ACHN (cell line): ENCODE data around the gene SCO2.
"Not testable (repeated sequence)": the region's sequence is repeated elsewhere in the genome, so short reads cannot be mapped to it uniquely, and the experiment has no call there.

Source experiments
- DNase-seq: peaks from one replicate; pipeline ENCODE4 v3.0.0-alpha.2; 2015
- in situ Hi-C: cut with HindIII; loops from 2 replicates; pipeline ENCODE4 v1.10.0; 2017; ENCODE audit warnings: low sequenced_read_pairs, low pct_ligation_motif_present, low pct_unique_long_range_greater_than_20kb

SCO2 gene

GRCh38 chr22:50523806-50524675 lies 1.4 kb downstream of the SCO2 start:
- in situ Hi-C loops = no loop called here

DNA sequence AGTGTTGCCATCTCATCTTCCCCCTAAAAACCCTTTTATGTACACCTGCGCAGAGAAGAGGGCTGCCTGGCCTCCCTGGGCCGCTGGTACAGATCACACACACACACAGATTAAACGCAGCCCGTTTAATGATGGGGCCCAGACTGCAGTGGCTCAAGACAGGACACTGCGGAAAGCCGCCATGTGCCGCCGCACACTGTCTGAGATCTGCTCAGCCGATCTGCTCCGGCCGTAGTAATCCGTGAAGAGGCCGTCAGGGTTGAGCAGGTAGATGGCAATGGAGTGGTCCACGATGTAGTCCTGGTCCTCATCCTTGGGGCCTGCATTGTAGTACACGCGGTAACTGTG lies 2.0 kb downstream of the SCO2 start:
- DNase-seq = no peak
- in situ Hi-C loops = no loop called here

More at GRCh38 chr22:50523806-50524675, 1.4 kb downstream of the SCO2 start:
- DNase-seq = no peak

DNA sequence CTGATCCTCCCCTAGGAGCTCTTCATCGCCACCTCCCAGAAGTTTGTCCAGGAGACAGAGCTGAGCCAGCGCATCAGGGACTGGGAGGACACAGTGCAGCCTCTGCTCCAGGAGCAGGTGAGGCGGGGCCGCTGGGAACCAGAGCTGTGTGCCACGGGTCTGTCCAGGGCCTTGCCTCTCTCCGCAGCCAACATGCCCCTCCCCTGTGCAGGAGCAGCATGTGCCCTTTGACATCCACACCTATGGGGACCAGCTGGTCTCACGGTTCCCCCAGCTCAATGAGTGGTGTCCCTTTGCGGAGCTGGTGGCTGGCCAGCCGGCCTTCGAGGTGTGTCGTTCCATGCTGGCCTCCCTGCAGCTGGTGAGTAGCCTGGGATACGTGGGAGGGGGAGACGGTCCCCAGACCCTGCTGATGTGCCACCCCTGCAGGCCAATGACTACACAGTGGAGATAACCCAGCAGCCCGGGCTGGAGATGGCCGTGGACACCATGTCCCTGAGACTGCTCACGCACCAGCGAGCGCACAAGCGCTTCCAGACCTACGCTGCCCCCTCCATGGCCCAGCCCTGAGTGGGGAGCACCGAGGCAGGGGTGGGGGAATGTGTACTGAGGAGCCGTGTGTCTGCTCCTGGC lies 2.5 kb downstream of the SCO2 start:
- no peak for DNase-seq
- in situ Hi-C loops = no loop called here

GRCh38 chr22:50522208-50522805 lies 3.1 kb downstream of the SCO2 start:
- in situ Hi-C loops = no loop called here

GRCh38 chr22:50521710-50522109 lies 3.7 kb downstream of the SCO2 start:
- in situ Hi-C loops = no loop called here
- DNase-seq = no peak

More at GRCh38 chr22:50522208-50522805, 3.1 kb downstream of the SCO2 start:
- no peak for DNase-seq

DNA sequence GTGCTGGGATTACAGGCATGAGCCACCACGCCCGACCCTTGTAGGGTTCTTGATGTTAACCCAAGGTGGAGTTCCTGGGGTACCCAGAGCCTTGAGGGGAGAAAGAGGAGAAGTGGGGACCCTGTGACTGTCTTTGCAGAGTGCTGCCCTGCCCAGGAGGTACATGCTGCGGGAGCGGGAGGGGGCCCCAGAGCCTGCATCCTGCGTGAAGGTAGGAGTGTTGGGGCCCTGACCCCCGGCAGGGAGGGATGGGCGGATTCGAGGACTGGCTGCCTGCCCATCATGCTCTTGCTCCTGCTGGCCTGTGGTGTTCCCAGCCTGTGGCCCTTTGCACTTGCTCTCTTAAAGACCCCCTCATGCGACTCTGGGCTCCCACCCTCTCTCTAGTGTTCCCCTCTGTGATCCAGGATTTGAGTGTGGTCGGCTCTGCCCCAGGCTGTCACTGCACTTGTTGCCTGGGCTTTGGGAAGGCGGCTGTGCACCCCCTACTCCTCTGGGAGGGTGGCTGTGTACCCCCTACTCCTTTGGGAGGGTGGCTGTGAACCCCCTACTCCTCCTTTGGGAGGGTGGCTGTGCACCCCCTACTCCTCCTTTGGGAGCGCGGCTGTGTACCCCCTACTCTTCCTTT lies 4.5 kb downstream of the SCO2 start:
- no peak for DNase-seq
- in situ Hi-C loops = no loop called here

- in situ Hi-C loops, DNase-seq: not testable (repeated sequence)
Measured at GRCh38 chr22:50520184-50520583, 5.2 kb downstream of the SCO2 start.

GRCh38 chr22:50519151-50519550 lies 6.2 kb downstream of the SCO2 start:
- in situ Hi-C loops = no loop called here
- DNase-seq = no peak

- in situ Hi-C loops = no loop called here
- DNase-seq = no peak
Measured at GRCh38 chr22:50518606-50519005, 6.8 kb downstream of the SCO2 start.

- DNase-seq = no peak
- in situ Hi-C loops = no loop called here
Measured at GRCh38 chr22:50517495-50518260, 7.7 kb downstream of the SCO2 start.

- in situ Hi-C loops = no loop called here
- DNase-seq = no peak
Measured at GRCh38 chr22:50516891-50517290, 8.5 kb downstream of the SCO2 start.

DNA sequence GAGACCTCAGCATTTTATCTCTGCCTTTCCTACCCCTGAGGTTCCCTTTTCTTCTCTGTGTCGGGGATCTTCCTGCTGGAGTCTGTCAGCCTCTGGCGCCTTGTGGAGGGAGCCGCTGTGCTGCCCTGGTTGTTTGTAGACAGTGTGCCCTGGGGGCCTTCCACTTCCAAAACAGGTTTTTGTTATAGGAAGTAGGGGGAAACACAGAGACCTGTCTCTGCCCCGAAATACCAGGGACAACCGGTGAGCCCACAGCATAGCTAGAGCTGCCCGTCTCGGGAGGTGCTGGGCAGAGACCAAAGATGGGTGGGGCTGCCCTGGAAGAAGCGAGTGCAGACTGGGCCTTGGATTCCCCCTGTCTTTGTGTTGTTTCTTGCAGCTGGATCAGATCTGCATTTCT lies 9.3 kb downstream of the SCO2 start:
- DNase-seq = no peak
- in situ Hi-C loops = no loop called here

DNA sequence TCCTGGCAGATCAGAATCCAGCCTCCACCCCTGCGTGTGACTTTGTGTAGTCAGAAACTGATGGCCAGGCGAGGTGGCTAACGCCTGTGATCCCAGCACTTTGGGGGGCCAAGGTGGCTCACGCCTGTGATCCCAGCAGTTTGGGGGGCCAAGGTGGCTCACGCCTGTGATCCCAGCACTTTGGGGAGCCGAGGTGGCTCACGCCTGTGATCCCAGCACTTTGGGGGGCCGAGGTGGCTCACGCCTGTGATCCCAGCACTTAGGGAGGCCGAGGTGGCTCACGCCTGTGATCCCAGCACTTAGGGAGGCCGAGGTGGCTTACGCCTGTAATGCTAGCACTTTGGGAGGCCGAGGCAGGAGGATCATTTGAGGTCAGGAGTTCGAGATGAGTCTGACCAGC lies 12.2 kb downstream of the SCO2 start:
- in situ Hi-C loops = no loop called here
- no peak for DNase-seq

DNA sequence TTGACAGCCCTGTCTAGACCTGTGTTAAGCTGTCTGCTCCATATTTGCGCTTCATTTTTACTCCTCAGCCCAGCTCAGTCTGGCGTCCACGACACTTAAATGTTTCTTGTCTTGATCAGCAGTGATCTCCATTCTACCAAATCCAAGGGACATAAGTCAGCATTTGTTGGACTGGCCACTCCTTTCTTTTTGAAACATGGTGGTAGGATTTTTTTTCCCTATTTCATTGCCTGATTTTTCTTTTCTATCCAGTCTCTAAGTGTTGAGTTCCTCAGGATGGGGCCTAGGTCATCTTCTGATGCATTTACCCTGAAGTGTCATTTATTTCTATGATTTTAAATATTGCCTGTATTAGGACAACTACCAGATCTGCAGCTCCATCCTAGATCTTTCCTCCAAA lies 16.5 kb downstream of the SCO2 start:
- no peak for DNase-seq
- in situ Hi-C loops = no loop called here

DNA sequence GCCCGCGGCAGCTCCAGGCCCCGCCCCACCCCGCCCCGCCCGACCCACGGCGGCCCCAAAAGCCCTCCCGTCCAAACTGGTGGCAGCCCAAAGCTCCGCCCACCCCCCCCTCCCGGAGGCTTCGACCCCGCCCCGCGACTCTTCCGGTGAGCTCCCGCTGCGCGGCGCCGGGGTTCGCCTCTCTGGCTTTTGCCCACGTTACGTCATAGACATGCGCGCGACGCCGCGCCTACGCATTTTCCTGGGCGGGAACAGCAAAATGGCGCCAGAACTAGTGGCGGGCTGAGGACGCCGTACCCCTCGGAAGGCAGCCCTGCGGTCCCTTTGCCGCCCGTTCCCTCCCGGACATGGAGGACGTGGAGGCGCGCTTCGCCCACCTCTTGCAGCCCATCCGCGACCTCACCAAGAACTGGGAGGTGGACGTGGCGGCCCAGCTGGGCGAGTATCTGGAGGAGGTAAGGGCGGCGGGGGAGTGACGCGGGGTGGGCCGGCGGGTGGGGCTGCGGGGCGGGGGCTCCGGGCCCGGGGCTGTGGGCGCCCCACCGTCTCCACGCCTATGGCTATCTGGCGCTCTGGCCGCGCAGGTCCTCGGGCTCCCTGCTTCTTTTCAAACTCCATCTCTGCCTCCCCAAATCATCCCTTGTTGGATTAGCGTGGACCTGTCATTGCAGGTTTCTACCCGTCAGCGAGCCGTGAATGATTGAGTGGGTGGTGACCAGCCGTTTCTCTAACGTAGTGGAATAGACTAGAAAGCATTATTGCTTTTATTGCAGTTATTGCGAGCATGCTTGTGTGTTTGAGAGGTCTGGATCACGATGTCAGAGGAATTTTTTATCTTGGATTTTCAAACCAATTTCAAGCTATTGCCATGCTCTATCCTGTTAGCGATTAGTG lies 17.2 kb downstream of the SCO2 start, which contains the start of gene NCAPH2:
Gene NCAPH2 (plus strand): TSS at position 234 of the 894 bp plus-strand sequence. CDS start 114 bp downstream, at position 348.
- in situ Hi-C loops = no loop called here
- peak; percentile 93 for DNase-seq

GRCh38 chr22:50507421-50507990 lies 17.9 kb downstream of the SCO2 start, which contains the start of gene LMF2:
TSS of gene LMF2 (minus strand) at chr22:50507702. CDS start at chr22:50507675, 27 bp downstream.
- in situ Hi-C loops = no loop called here
- peak; percentile 69 for DNase-seq
